Measurements from ENCODE around the gene LTBP4.
"Not testable (repeated sequence)": the region's sequence is repeated elsewhere in the genome, so short reads cannot be mapped to it uniquely, and the experiment has no call there.

Gene LTBP4

GRCh38 chr19:40575326-40575725 is 25.8 kb upstream of the LTBP4 start:
- intact Hi-C loops (cut with DNase I): no loop called here
- no peak for DNase-seq

GRCh38 chr19:40576151-40576584 is 25.0 kb upstream of the LTBP4 start:
- DNase-seq: no peak
- intact Hi-C loops (cut with DNase I): no loop called here

- DNase-seq: peak; percentile 88 to 97 (median 94)
- intact Hi-C loops (cut with DNase I): no loop called here
Observed at GRCh38 chr19:40576585-40577451, 24.4 kb upstream of the LTBP4 start, which contains the start of gene SHKBP1. SHKBP1 (plus strand) TSS chr19:40576873; CDS start chr19:40576900, 27 bp downstream.

- intact Hi-C loops (cut with DNase I): no loop called here
- peak in 6 of 42 donors; percentile 20 to 61 (median 40) for DNase-seq
Observed at GRCh38 chr19:40578442-40578908, 22.7 kb upstream of the LTBP4 start.

DNA sequence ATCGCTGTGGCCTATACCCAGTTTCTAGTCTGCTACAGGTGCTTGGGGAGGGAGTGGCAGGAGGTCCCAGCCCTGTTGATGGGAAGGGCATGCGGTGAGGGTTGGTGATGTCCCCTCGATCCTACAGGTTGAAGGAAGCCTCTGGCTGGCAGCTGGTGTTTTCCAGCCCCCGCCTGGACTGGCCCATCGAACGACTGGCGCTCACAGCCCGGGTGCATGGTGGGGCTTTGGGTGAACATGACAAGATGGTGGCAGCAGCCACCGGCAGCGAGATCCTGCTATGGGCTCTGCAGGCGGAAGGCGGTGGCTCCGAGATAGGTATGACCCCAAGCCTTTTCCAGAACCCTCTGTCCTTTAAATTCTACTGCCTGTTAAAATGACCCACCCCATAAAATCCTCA is 20.6 kb upstream of the LTBP4 start:
- intact Hi-C loops (cut with DNase I): no loop called here
- no peak for DNase-seq

- DNase-seq: no peak
- intact Hi-C loops (cut with DNase I): no loop called here
Observed at GRCh38 chr19:40581531-40581930, 19.6 kb upstream of the LTBP4 start.

DNA sequence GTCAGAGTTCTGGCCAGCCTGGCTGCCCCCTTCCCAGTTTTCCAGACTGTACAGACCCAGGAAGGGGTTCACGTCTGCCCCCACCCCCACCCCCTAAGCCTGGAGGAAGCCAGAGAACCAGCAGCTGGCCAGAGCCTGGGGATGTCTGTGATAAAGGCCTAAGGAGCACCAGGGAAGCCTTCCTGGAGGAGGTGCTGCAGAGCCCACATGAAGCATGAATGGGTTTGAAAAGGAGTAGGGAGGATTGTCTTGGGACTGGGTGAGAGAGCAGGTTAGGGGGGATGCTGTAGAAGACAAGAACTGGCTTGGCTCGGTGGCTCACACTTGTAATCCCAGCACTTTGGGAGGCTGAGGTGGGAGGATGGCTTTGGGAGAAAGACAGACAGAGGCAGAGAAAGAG is 18.7 kb upstream of the LTBP4 start:
- DNase-seq: no peak
- intact Hi-C loops (cut with DNase I): no loop called here

DNA sequence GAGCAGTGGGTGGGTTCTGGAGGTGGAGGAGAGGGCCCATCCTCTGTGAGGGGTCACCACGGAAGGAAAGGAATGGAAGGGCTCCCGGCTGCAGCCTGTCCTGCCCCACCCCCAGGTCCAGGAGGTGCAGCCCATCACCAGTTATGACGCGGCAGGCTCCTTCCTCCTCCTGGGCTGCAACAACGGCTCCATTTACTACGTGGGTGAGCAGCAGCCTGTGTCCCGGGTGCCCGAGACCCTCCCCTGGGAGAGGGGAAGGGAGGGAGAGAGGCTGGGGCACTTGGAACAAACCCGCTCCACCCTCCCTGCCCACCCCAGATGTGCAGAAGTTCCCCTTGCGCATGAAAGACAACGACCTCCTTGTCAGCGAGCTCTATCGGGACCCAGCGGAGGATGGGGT is 17.9 kb upstream of the LTBP4 start:
- intact Hi-C loops (cut with DNase I): no loop called here
- DNase-seq: peak in 3 of 42 donors; percentile 30 to 35 (median 32)

DNA sequence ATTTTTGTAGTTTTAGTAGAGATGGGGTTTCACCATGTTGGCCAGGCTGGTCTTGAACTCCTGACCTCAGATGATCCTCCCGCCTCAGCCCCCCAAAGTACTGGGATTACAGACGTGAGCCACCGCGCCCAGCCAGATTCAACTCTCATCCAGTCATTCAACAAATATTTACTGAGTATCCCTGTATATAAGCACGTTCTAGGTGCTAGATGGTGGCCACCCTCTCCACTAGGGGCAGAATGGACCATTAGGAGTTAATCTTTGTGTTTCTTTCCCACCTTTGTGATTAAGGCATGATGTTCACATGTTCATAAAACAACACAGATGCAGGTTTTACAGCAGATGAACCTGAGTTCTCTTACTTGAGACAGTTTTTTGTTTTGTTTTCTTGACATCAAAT is 17.2 kb upstream of the LTBP4 start:
- DNase-seq: no peak
- intact Hi-C loops (cut with DNase I): no loop called here

- no peak for DNase-seq
- intact Hi-C loops (cut with DNase I): no loop called here
Observed at GRCh38 chr19:40585241-40585981, 15.8 kb upstream of the LTBP4 start.

DNA sequence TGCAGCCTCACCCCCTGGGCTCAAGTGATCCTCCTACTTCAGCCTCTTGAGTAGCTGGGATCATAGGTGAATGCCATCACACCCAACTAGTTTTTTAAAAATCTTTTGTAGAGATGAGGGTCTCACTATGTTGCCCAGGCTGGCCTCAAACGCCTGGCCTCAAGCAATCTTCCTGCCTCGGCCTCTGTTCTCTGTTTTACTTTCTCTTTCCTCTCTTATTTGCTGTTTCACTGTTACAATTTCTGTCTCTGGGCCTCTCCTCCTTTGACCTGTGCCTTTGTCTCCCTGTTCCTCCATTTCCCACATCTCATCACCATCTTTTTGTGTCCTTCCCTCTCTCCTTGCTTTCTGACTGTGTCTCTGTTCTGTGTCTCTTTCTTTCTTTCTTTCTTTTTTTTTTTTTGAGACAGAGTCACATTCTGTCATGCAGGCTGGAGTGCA is 15.2 kb upstream of the LTBP4 start:
- DNase-seq: no peak
- intact Hi-C loops (cut with DNase I): no loop called here

GRCh38 chr19:40586611-40587010 is 14.6 kb upstream of the LTBP4 start:
- no peak for DNase-seq

GRCh38 chr19:40588110-40588854 is 12.9 kb upstream of the LTBP4 start:
- no peak for DNase-seq

More at GRCh38 chr19:40586611-40587010, 14.6 kb upstream of the LTBP4 start:
- intact Hi-C loops (cut with DNase I): no loop called here

DNA sequence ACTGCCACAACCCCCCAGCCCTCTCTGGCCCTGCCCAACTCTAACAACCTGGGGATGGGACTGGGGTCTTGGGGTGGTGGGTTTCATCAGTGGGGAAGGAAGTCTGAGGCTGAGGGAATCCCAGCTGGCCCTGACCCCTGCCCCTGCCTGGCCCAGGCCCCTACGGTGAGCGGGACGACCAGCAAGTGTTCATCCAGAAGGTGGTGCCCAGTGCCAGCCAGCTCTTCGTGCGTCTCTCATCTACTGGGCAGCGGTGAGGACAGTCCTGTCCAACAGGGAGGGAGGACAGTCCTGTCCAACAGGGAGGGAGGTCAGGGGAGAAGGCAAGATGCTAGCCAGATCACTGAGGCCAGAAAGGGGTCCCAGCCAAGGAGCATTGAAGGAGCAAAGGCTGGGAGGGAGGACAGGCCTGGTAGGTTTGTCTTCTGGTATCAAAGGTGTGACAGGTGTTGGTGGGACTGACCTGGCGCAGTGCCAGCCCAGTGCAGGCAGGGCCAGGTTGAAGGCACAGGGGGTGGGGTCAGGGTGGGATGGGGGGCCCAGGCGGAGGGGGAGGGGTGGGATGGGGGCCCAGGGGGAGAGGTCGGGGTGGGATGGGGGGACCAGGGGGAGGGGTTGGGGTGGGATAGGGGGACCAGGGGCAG is 12.1 kb upstream of the LTBP4 start:
- intact Hi-C loops (cut with DNase I): no loop called here
- DNase-seq: no peak

More at GRCh38 chr19:40588110-40588854, 12.9 kb upstream of the LTBP4 start:
- intact Hi-C loops (cut with DNase I): no loop called here

DNA sequence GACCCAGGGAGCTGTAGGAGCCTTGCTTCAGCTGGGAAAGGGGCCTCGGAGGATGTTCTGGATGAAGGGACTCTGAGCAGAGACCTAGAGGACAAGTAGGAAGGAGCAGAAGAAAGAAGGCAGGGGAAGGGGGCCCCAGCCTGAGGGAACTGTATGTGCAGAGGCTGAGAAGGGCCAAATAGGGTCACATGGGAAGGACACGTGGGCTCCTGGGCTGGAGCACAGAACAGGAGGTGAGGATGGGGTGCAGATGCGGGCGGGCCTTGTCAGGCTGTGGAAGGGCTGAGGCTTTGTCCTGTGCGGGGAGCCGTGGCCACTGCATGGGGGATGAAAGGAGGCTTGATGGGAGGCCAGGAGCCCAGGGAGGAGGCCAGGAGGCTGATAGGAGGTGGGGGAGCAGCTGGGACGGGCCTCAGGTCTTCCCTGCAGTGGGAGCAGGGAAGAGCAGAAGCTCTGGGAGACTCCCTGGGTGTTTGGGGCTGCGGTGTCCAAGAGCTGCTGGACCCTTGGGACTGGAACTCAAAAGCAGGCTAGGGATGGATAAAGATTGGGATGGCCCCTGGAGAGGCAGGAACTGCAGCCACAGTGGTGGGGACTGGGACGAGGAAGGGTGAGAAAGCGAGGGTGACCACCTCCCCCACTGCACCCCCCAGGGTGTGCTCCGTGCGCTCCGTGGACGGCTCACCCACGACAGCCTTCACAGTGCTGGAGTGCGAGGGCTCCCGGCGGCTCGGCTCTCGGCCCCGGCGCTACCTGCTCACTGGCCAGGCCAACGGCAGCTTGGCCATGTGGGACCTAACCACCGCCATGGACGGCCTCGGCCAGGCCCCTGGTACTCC is 11.4 kb upstream of the LTBP4 start:
- DNase-seq: no peak
- intact Hi-C loops (cut with DNase I): no loop called here

- intact Hi-C loops (cut with DNase I): no loop called here
- no peak for DNase-seq
Observed at GRCh38 chr19:40590464-40591265, 10.5 kb upstream of the LTBP4 start.

DNA sequence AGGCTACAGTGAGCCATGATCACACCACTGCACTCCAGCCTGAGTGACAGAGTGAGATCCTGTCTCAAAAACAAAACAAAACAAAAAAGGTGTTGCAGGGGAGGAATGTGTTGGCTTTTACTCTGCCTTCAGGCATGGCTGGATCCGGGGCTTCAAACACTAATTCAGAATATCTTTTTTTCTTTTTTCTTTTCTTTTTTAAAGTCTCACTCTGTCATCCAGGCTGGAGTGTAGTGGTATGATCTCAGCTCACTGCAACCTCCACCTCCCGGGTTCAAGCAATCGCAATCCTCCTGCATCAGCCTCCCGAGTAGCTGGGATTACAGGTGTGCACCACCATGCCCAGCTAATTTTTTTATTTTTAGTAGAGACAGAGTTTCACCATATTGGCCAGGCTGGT is 9.4 kb upstream of the LTBP4 start:
- DNase-seq; intact Hi-C loops (cut with DNase I): not testable (repeated sequence)
